Endothelial cell (in vitro differentiated cells): ENCODE data around the gene FGF14. TPM values are rescaled to one million over a fixed set of nuclear protein-coding genes. Genes with fewer than 3 reads are reported as not detected.

Experiments
- DNase-seq: peaks from one replicate; pipeline ENCODE4 v3.0.0; 2021; ENCODE audit warnings: low spot score
- H3K27ac Mint-ChIP-seq: one replicate; pipeline ENCODE4 v1.8.0; 2021; ENCODE audit warnings: mixed read lengths, inconsistent platforms; ENCODE audit not compliant: unreplicated experiment
- H3K27me3 Mint-ChIP-seq: one replicate; pipeline ENCODE4 v1.8.0; 2021; ENCODE audit warnings: mild to moderate bottlenecking, moderate library complexity, mixed read lengths, inconsistent platforms; ENCODE audit not compliant: unreplicated experiment
- H3K36me3 Mint-ChIP-seq: one replicate; pipeline ENCODE4 v1.8.0; 2021; ENCODE audit warnings: mild to moderate bottlenecking, low read depth, mixed read lengths, inconsistent platforms; ENCODE audit not compliant: unreplicated experiment
- H3K4me1 Mint-ChIP-seq: one replicate; pipeline ENCODE4 v1.8.0; 2021; ENCODE audit warnings: mild to moderate bottlenecking, mixed read lengths, inconsistent platforms; ENCODE audit not compliant: unreplicated experiment
- H3K4me3 Mint-ChIP-seq: one replicate; pipeline ENCODE4 v1.8.0; 2021; ENCODE audit warnings: mild to moderate bottlenecking, mixed read lengths, inconsistent platforms; ENCODE audit not compliant: unreplicated experiment
- H3K9me3 Mint-ChIP-seq: one replicate; pipeline ENCODE4 v1.8.0; 2021; ENCODE audit warnings: mixed read lengths, inconsistent platforms; ENCODE audit not compliant: unreplicated experiment
- CTCF ChIP-seq: fragments of 200-600 bp; sonication (generic); IDR thresholded peaks from one replicate; pipeline ENCODE4 v1.5.0; 2021; ENCODE audit warnings: antibody characterized with exemption; ENCODE audit not compliant: unreplicated experiment
- total RNA-seq: library from RNA; stranded (reverse); fragmentation: NEBNext Ultra II Directional; extraction: Animal tissue kit (Norgen Biotek cat#: 25700); gene quantifications from one replicate; pipeline ENCODE4 v1.2.1, GENCODE V29; 2021; ENCODE audit not compliant: unreplicated experiment

FGF14 gene
- total RNA-seq, 1 donor from 2014 or later, result 0.13 TPM

GRCh38 chr13:102354011-102354410 lies 47.8 kb downstream of the FGF14 start:
- Mint-ChIP-seq H3K4me3 (no peak overlapping the region), H3K27me3 (peaks cover 2% of the 10 kb centered on the region), H3K36me3 (no peaks in the 10 kb centered on the region), H3K4me1 (no peaks in the 10 kb centered on the region), H3K9me3 (no peaks in the 10 kb centered on the region), H3K27ac (no peak overlapping the region)
- DNase-seq, result no peak
- no peak for TF ChIP-seq CTCF

GRCh38 chr13:102351521-102351920 lies 50.3 kb downstream of the FGF14 start:
- no peaks in the 10 kb centered on the region for H3K9me3 Mint-ChIP-seq
- DNase-seq, result no peak
- no peaks in the 10 kb centered on the region for H3K4me1 Mint-ChIP-seq
- no peaks in the 10 kb centered on the region for H3K36me3 Mint-ChIP-seq
- no peak overlapping the region for H3K27ac Mint-ChIP-seq
- TF ChIP-seq CTCF, result no peak
- H3K4me3 Mint-ChIP-seq, result no peak overlapping the region
- H3K27me3 Mint-ChIP-seq, result peaks cover 2% of the 10 kb centered on the region

GRCh38 chr13:102347490-102347889 lies 54.4 kb downstream of the FGF14 start:
- DNase-seq, result no peak
- Mint-ChIP-seq H3K9me3 (no peaks in the 10 kb centered on the region), H3K27me3 (no peaks in the 10 kb centered on the region)

GRCh38 chr13:102346769-102347168 lies 55.1 kb downstream of the FGF14 start:
- no peak for TF ChIP-seq CTCF
- H3K36me3 Mint-ChIP-seq, result no peaks in the 10 kb centered on the region
- no peaks in the 10 kb centered on the region for H3K4me1 Mint-ChIP-seq
- no peak for DNase-seq
- no peaks in the 10 kb centered on the region for H3K9me3 Mint-ChIP-seq
- no peak overlapping the region for H3K4me3 Mint-ChIP-seq
- H3K27me3 Mint-ChIP-seq, result no peaks in the 10 kb centered on the region
- H3K27ac Mint-ChIP-seq, result no peak overlapping the region

More at GRCh38 chr13:102347490-102347889, 54.4 kb downstream of the FGF14 start:
- Mint-ChIP-seq H3K27ac (no peak overlapping the region), H3K36me3 (no peaks in the 10 kb centered on the region), H3K4me1 (no peaks in the 10 kb centered on the region), H3K4me3 (no peak overlapping the region)
- TF ChIP-seq CTCF, result no peak

GRCh38 chr13:102344410-102344809 lies 57.4 kb downstream of the FGF14 start:
- Mint-ChIP-seq H3K27ac (no peak overlapping the region), H3K4me3 (no peak overlapping the region), H3K36me3 (no peaks in the 10 kb centered on the region), H3K27me3 (no peaks in the 10 kb centered on the region), H3K4me1 (no peaks in the 10 kb centered on the region), H3K9me3 (no peaks in the 10 kb centered on the region)
- no peak for TF ChIP-seq CTCF
- no peak for DNase-seq
